ENCODE data around the gene FLT4. TPM values are rescaled to one million over a fixed set of nuclear protein-coding genes. Genes with fewer than 3 reads are reported as not detected.

The FLT4 gene
- total and polyA plus RNA-seq, 9 donors: 3.3 to 18.5 (median 7.0) TPM

GRCh38 chr5:180596668-180597231 lies 52.6 kb downstream of the FLT4 start:
- Histone ChIP-seq H3K4me1 (ENCODE audit: insufficient read depth) (no peaks in the 10 kb centered on the region), H3K9me3 (no peaks in the 10 kb centered on the region), H3K4me3 (no peak overlapping the region), H3K27me3 (no peaks in the 10 kb centered on the region), H3K27ac (no peak overlapping the region), H3K36me3 (no peaks in the 10 kb centered on the region)
- no peak for DNase-seq
- intact Hi-C loops (cut with DNase I): no loop called here
- 76 to 85% (median 78%) methylated on average over 23 to 24 of the region's 24 CpGs for WGBS, 3 donors
- no peak for TF ChIP-seq EP300 (IDR thresholded peaks at IDR 0.05)
- TF ChIP-seq CTCF (IDR thresholded peaks at IDR 0.05): no peak
- no peak for TF ChIP-seq POLR2A (IDR thresholded peaks at IDR 0.05)

GRCh38 chr5:180596115-180596667 lies 53.2 kb downstream of the FLT4 start:
- no peaks in the 10 kb centered on the region for H3K27me3 ChIP-seq
- TF ChIP-seq EP300 (IDR thresholded peaks at IDR 0.05) (no peak), POLR2A (IDR thresholded peaks at IDR 0.05) (no peak), CTCF (IDR thresholded peaks at IDR 0.05) (no peak)
- no peak for DNase-seq
- H3K4me3 ChIP-seq: no peak overlapping the region
- H3K9me3 ChIP-seq: no peaks in the 10 kb centered on the region
- intact Hi-C loops (cut with DNase I): no loop called here
- H3K27ac ChIP-seq: no peak overlapping the region
- H3K4me1 ChIP-seq (ENCODE audit: insufficient read depth): no peaks in the 10 kb centered on the region
- no peaks in the 10 kb centered on the region for H3K36me3 ChIP-seq
- WGBS, 3 donors: 86 to 91% (median 90%) methylated on average over 12 of the region's 12 CpGs

GRCh38 chr5:180595381-180596114 lies 53.9 kb downstream of the FLT4 start:
- Histone ChIP-seq H3K27ac (no peak overlapping the region), H3K27me3 (no peaks in the 10 kb centered on the region), H3K4me1 (ENCODE audit: insufficient read depth) (no peaks in the 10 kb centered on the region), H3K36me3 (no peaks in the 10 kb centered on the region), H3K4me3 (no peak overlapping the region), H3K9me3 (no peaks in the 10 kb centered on the region)
- DNase-seq: no peak
- intact Hi-C loops (cut with DNase I): no loop called here
- TF ChIP-seq EP300 (IDR thresholded peaks at IDR 0.05): no peak
- TF ChIP-seq POLR2A (IDR thresholded peaks at IDR 0.05): no peak
- TF ChIP-seq CTCF (IDR thresholded peaks at IDR 0.05): no peak
- 79 to 87% (median 85%) methylated on average over 24 to 25 of the region's 25 CpGs for WGBS, 3 donors

GRCh38 chr5:180595046-180595379 lies 54.4 kb downstream of the FLT4 start:
- Histone ChIP-seq H3K9me3 (no peaks in the 10 kb centered on the region), H3K4me3 (no peak overlapping the region), H3K27me3 (no peaks in the 10 kb centered on the region), H3K27ac (no peak overlapping the region), H3K4me1 (ENCODE audit: insufficient read depth) (no peaks in the 10 kb centered on the region), H3K36me3 (no peaks in the 10 kb centered on the region)
- WGBS, 3 donors: 58 to 74% (median 67%) methylated on average over 2 of the region's 2 CpGs
- DNase-seq: no peak
- intact Hi-C loops (cut with DNase I): no loop called here
- no peak for TF ChIP-seq POLR2A (IDR thresholded peaks at IDR 0.05)
- no peak for TF ChIP-seq CTCF (IDR thresholded peaks at IDR 0.05)
- no peak for TF ChIP-seq EP300 (IDR thresholded peaks at IDR 0.05)

All from ovary (tissue), 9 donors.